Keratinocyte (primary cell): ENCODE data around the gene PRKAG2. TPM values are rescaled to one million over a fixed set of nuclear protein-coding genes. Genes with fewer than 3 reads are reported as not detected.

Experiments
- DNase-seq: peaks from one replicate; pipeline ENCODE4 v3.0.0-alpha.2; 2011; ENCODE audit warnings: low read depth, missing footprints, low spot score
- FAIRE-seq: peaks from 2 replicates; lab custom pipeline; 2011; peaks lifted over from hg19 to GRCh38; lab: Jason Lieb, UNC
- H2AFZ ChIP-seq: 2 replicates; pipeline ENCODE4 v1.6.0; 2012; ENCODE audit warnings: low read length, control low read depth, inconsistent platforms; ENCODE audit not compliant: control insufficient read depth
- H3K27ac ChIP-seq: 2 replicates; pipeline ENCODE4 v1.5.1; 2011; ENCODE audit warnings: low read length; ENCODE audit not compliant: control insufficient read depth, insufficient read depth
- H3K27me3 ChIP-seq: 3 replicates; pipeline ENCODE4 v1.6.0; 2011; ENCODE audit warnings: low read length; ENCODE audit not compliant: control insufficient read depth, insufficient read depth; ENCODE audit errors: extremely low read depth
- H3K36me3 ChIP-seq, 2 experiments: 2 replicates in 1 of 2; 3 replicates in 1 of 2; pipeline ENCODE4 v1.5.1; 2011; ENCODE audit warnings: low read length in 2 of 2, mild to moderate bottlenecking in 1 of 2; ENCODE audit not compliant: control insufficient read depth in 2 of 2, insufficient read depth in 2 of 2; ENCODE audit errors: extremely low read depth in 1 of 2
- H3K4me1 ChIP-seq: 3 replicates; pipeline ENCODE4 v1.5.1; 2011; ENCODE audit warnings: low read length; ENCODE audit not compliant: control insufficient read depth, insufficient read depth; ENCODE audit errors: extremely low read depth
- H3K4me2 ChIP-seq: 3 replicates; pipeline ENCODE4 v1.6.0; 2011; ENCODE audit warnings: low read depth, low read length; ENCODE audit not compliant: control insufficient read depth, insufficient read depth; ENCODE audit errors: extremely low read depth
- H3K4me3 ChIP-seq, 3 experiments: fragments of 200-600 bp in 1 of 3; sonication (generic) in 1 of 3; 2 replicates in 2 of 3; 3 replicates in 1 of 3; pipeline ENCODE4 v1.5.1; 2011 to 2016; ENCODE audit warnings: low read length in 3 of 3, mild to moderate bottlenecking in 3 of 3, control low read depth in 2 of 3, inconsistent platforms in 1 of 3, low read depth in 1 of 3, mixed read lengths in 1 of 3, mixed run types in 1 of 3, moderate library complexity in 1 of 3; ENCODE audit not compliant: control insufficient read depth in 2 of 3, insufficient read depth in 2 of 3; ENCODE audit errors: extremely low read depth in 1 of 3
- H3K79me2 ChIP-seq: 2 replicates; pipeline ENCODE4 v1.6.0; 2012; ENCODE audit warnings: low read length; ENCODE audit not compliant: control insufficient read depth, insufficient read depth
- H3K9ac ChIP-seq: 3 replicates; pipeline ENCODE4 v1.6.0; 2011; ENCODE audit warnings: low read length; ENCODE audit not compliant: control insufficient read depth, insufficient read depth; ENCODE audit errors: extremely low read depth
- H3K9me1 ChIP-seq: 3 replicates; pipeline ENCODE4 v1.6.0; 2011; ENCODE audit warnings: low read length; ENCODE audit not compliant: control insufficient read depth, insufficient read depth; ENCODE audit errors: extremely low read depth
- H3K9me3 ChIP-seq: 2 replicates; pipeline ENCODE4 v1.5.1; 2012; ENCODE audit warnings: low read depth, low read length; ENCODE audit not compliant: control insufficient read depth
- H4K20me1 ChIP-seq: 3 replicates; pipeline ENCODE4 v1.6.0; 2011; ENCODE audit warnings: low read length; ENCODE audit not compliant: control insufficient read depth, insufficient read depth; ENCODE audit errors: extremely low read depth
- EZH2 ChIP-seq: IDR thresholded peaks from one replicate; pipeline ENCODE4 v1.6.1; 2012; ENCODE audit warnings: inconsistent platforms, mild to moderate bottlenecking, low read length, moderate library complexity
- dilution Hi-C: fragments of 300-500 bp; cut with MboI; formaldehyde crosslinking; loops from one replicate; pipeline ENCODE4 v1.7.0; 2020; ENCODE audit warnings: low sequenced_read_pairs; ENCODE audit not compliant: extremely low pct_ligation_motif_present
- polyA plus RNA-seq, 5 experiments: library from polyadenylated mRNA; depleted of rRNA in 3 of 5; stranded (reverse) in 3 of 5; stranded (forward) in 1 of 5; unstranded in 1 of 5; fragments of >200 nt; gene quantifications; 1 replicate in 1 of 5; 2 replicates in 3 of 5; 3 replicates in 1 of 5; pipeline versions ENCODE4 v1.2.1 to v1.2.3, GENCODE V29; 2011 to 2012; ENCODE audit warnings: missing spikeins in 2 of 5, low read depth in 1 of 5, low replicate concordance in 1 of 5
- TF ChIP-seq, protein P1 (sequence below), 3 experiments: IDR thresholded peaks in 1 of 3; conservative IDR thresholded peaks in 1 of 3; optimal IDR thresholded peaks in 1 of 3; 2 replicates in 2 of 3; 3 replicates in 1 of 3; pipeline versions ENCODE3 to v1.5.1; 2011; ENCODE audit warnings: low read length in 3 of 3, mild to moderate bottlenecking in 3 of 3, moderate library complexity in 2 of 3, control low read depth in 1 of 3, inconsistent platforms in 1 of 3; ENCODE audit not compliant: insufficient read depth in 2 of 3; ENCODE audit errors: extremely low read depth in 1 of 3

The PRKAG2 gene
- polyA plus RNA-seq, 1 donor (not counting 4 experiments of a cell fraction or from before 2014, with no cell fraction given): 39.5 TPM

DNA sequence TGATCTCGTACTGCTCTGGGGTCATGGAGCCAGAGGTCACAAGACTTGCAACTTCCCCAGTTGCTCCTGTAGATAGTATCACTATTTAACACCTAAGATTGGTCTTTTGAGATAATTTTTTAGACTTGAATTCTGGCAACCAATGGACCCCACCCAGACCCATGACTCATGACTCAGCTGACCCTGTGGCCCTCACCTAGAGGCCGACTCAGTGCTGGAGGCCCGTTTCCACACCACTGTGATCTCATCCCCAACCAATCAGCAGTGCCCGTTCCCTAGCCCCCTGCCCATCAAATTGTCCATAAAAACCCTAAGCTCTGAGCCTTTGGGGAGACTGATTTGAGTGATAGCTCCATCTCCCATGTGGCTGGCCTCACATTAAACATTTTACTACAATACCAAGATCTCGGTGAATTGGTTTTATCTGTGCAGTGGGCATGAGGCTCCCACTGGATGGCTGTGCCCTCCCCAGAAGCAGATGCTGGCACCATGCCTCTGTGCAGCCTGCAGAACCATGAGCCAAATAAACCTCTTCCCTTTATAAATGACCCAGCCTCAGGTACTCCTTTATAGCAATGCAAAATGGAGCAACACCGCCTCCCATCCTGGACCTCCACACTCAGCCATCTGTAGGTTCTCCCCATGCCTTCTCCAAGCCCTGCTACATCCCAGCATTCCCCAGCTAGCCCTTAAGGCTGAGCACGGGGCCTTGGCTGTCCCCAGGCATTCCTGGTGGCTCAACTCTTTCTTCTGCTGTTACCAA, 98.8 kb downstream of the PRKAG2 start:
- H2AFZ ChIP-seq: no peak overlapping the region
- H3K9ac ChIP-seq: no peak overlapping the region
- H3K4me3 ChIP-seq: no peak overlapping the region
- TF ChIP-seq, protein P1, sequence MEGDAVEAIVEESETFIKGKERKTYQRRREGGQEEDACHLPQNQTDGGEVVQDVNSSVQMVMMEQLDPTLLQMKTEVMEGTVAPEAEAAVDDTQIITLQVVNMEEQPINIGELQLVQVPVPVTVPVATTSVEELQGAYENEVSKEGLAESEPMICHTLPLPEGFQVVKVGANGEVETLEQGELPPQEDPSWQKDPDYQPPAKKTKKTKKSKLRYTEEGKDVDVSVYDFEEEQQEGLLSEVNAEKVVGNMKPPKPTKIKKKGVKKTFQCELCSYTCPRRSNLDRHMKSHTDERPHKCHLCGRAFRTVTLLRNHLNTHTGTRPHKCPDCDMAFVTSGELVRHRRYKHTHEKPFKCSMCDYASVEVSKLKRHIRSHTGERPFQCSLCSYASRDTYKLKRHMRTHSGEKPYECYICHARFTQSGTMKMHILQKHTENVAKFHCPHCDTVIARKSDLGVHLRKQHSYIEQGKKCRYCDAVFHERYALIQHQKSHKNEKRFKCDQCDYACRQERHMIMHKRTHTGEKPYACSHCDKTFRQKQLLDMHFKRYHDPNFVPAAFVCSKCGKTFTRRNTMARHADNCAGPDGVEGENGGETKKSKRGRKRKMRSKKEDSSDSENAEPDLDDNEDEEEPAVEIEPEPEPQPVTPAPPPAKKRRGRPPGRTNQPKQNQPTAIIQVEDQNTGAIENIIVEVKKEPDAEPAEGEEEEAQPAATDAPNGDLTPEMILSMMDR (optimal IDR thresholded peaks at IDR 0.05 in 1 of 3, IDR thresholded peaks at IDR 0.05 in 1 of 3, conservative IDR thresholded peaks at IDR 0.05 in 1 of 3; ENCODE audit: extremely low read depth in 1 of 3, insufficient read depth in 2 of 3, low read length in 3 of 3): no peak
- TF ChIP-seq EZH2: no peak
- H3K4me2 ChIP-seq: no peak overlapping the region
- H4K20me1 ChIP-seq: no peaks in the 10 kb centered on the region
- no peak for FAIRE-seq
- no peak overlapping the region for H3K27ac ChIP-seq
- dilution Hi-C loops: no loop called here
- H3K79me2 ChIP-seq: no peaks in the 10 kb centered on the region
- no peak for DNase-seq
- H3K9me1 ChIP-seq: no peaks in the 10 kb centered on the region
- H3K9me3 ChIP-seq: no peaks in the 10 kb centered on the region
- no peaks in the 10 kb centered on the region for H3K4me1 ChIP-seq
- H3K36me3 ChIP-seq: no peaks in the 10 kb centered on the region
- H3K27me3 ChIP-seq: peaks cover 4% of the 10 kb centered on the region

DNA sequence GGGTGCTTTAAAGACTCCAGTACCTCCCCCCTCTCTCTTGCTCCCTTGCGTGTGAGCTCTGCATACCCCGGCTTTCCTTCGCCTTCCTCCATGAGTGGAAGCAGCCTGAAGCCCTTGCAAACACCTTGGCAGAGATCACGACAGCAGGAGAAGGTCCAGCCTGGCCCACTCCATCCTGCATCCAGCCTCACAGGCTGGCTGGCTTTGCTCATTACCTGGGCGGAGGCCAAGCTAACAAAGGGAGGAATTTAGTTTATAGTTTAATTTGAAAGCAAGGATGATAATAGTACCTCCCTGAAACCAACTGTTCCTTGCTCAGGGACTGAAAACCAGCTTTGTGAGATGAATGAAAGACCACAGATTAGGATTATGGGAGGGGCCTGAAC, 99.4 kb downstream of the PRKAG2 start:
- H3K27me3 ChIP-seq: peaks cover under 1% of the 10 kb centered on the region
- DNase-seq (no peak), FAIRE-seq (no peak)
- H2AFZ ChIP-seq: no peak overlapping the region
- no peak overlapping the region for H3K9ac ChIP-seq
- no peaks in the 10 kb centered on the region for H3K36me3 ChIP-seq
- TF ChIP-seq, protein P1 (optimal IDR thresholded peaks at IDR 0.05 in 1 of 3, IDR thresholded peaks at IDR 0.05 in 1 of 3, conservative IDR thresholded peaks at IDR 0.05 in 1 of 3; ENCODE audit: extremely low read depth in 1 of 3, insufficient read depth in 2 of 3, low read length in 3 of 3): no peak
- TF ChIP-seq EZH2: no peak
- no peak overlapping the region for H3K4me2 ChIP-seq
- H3K9me3 ChIP-seq: no peaks in the 10 kb centered on the region
- dilution Hi-C loops: no loop called here
- no peaks in the 10 kb centered on the region for H4K20me1 ChIP-seq
- no peak overlapping the region for H3K27ac ChIP-seq
- no peaks in the 10 kb centered on the region for H3K79me2 ChIP-seq
- H3K9me1 ChIP-seq: no peaks in the 10 kb centered on the region
- no peaks in the 10 kb centered on the region for H3K4me1 ChIP-seq
- no peak overlapping the region for H3K4me3 ChIP-seq
